DND-41 (cell line): Measurements from ENCODE around the gene RPUSD1.

Experiments used
- EZH2 ChIP-seq: IDR thresholded peaks from 3 replicates; pipeline ENCODE4 v1.6.1; 2012; ENCODE audit warnings: borderline replicate concordance, low read depth, mild to moderate bottlenecking, moderate library complexity, low read length, inconsistent platforms; ENCODE audit not compliant: severe bottlenecking
- TF ChIP-seq, protein P1 (sequence below): IDR thresholded peaks from 2 replicates; pipeline ENCODE4 v1.5.1; 2012; ENCODE audit warnings: borderline replicate concordance, low read length, moderate library complexity, mild to moderate bottlenecking; ENCODE audit not compliant: poor library complexity, severe bottlenecking; ENCODE audit errors: extremely low read depth

- no peak for TF ChIP-seq EZH2
- TF ChIP-seq, protein P1, sequence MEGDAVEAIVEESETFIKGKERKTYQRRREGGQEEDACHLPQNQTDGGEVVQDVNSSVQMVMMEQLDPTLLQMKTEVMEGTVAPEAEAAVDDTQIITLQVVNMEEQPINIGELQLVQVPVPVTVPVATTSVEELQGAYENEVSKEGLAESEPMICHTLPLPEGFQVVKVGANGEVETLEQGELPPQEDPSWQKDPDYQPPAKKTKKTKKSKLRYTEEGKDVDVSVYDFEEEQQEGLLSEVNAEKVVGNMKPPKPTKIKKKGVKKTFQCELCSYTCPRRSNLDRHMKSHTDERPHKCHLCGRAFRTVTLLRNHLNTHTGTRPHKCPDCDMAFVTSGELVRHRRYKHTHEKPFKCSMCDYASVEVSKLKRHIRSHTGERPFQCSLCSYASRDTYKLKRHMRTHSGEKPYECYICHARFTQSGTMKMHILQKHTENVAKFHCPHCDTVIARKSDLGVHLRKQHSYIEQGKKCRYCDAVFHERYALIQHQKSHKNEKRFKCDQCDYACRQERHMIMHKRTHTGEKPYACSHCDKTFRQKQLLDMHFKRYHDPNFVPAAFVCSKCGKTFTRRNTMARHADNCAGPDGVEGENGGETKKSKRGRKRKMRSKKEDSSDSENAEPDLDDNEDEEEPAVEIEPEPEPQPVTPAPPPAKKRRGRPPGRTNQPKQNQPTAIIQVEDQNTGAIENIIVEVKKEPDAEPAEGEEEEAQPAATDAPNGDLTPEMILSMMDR = no peak
Observed at GRCh38 chr16:764184-764750, 23.9 kb downstream of the RPUSD1 start.
